Spleen (tissue), 11 donors: ENCODE measurements around the gene SPC24. TPM values are rescaled to one million over a fixed set of nuclear protein-coding genes. Genes with fewer than 3 reads are reported as not detected.
A peak's percentile ranks its signal among the peaks of the same experiment; 100 is the strongest.

Experiments
- DNase-seq: peaks from one replicate; pipeline ENCODE4 v3.0.0-alpha.2; 2020
- H3K27ac ChIP-seq, 8 donors: fragments of 200-600 bp; sonication (generic) in 7 of 8; 1 replicate in 4 of 8; 2 replicates in 4 of 8; pipeline versions ENCODE4 v1.5.0 to v1.8.0; 2016 to 2021; ENCODE audit warnings: inconsistent platforms in 4 of 8, mild to moderate bottlenecking in 4 of 8, moderate library complexity in 1 of 8
- H3K27me3 ChIP-seq, 7 donors: fragments of 200-600 bp; sonication (generic) in 6 of 7; replicated peaks in 1 of 7; 1 replicate in 4 of 7; 2 replicates in 3 of 7; pipeline versions ENCODE4 v1.5.0 to v1.8.0; 2016 to 2021; ENCODE audit warnings: inconsistent platforms in 3 of 7, mild to moderate bottlenecking in 1 of 7
- H3K36me3 ChIP-seq, 6 donors: fragments of 200-600 bp; sonication (generic) in 5 of 6; 1 replicate in 4 of 6; 2 replicates in 2 of 6; pipeline versions ENCODE4 v1.5.0 to v1.8.0; 2016 to 2021; ENCODE audit warnings: inconsistent platforms in 2 of 6
- H3K4me1 ChIP-seq, 6 donors: fragments of 200-600 bp; sonication (generic) in 5 of 6; 1 replicate in 3 of 6; 2 replicates in 3 of 6; pipeline versions ENCODE4 v1.5.0 to v1.8.0; 2016 to 2021; ENCODE audit warnings: inconsistent platforms in 3 of 6
- H3K4me3 ChIP-seq, 8 donors: fragments of 200-600 bp; sonication (generic) in 7 of 8; 1 replicate in 4 of 8; 2 replicates in 4 of 8; pipeline versions ENCODE4 v1.5.0 to v1.8.0; 2016 to 2021; ENCODE audit warnings: inconsistent platforms in 4 of 8, mild to moderate bottlenecking in 4 of 8, moderate library complexity in 2 of 8
- H3K9me3 ChIP-seq, 8 donors: fragments of 200-600 bp; sonication (generic) in 7 of 8; 1 replicate in 4 of 8; 2 replicates in 4 of 8; pipeline versions ENCODE4 v1.5.0 to v1.8.0; 2016 to 2021; ENCODE audit warnings: inconsistent platforms in 4 of 8
- CTCF ChIP-seq, 11 experiments: fragments of 200-600 bp in 7 of 11; fragments of 450-650 bp in 4 of 11; sonication (generic) in 4 of 11; IDR thresholded peaks in 8 of 11; conservative IDR thresholded peaks in 3 of 11; 1 replicate in 7 of 11; 2 replicates in 4 of 11; pipeline versions ENCODE4 v1.4.0 to v1.8.0; 2016 to 2021; ENCODE audit warnings: antibody characterized with exemption in 11 of 11, inconsistent platforms in 4 of 11, mild to moderate bottlenecking in 1 of 11
- POLR2AphosphoS5 ChIP-seq, 3 donors: sonication (generic); formaldehyde crosslinking; IDR thresholded peaks; one replicate each; pipeline ENCODE4 v1.5.1; 2017; ENCODE audit warnings: antibody characterized with exemption in 3 of 3
- WGBS, 5 donors: extraction: QIAGEN DNeasy Blood & Tissue Kit in 3 of 5; methylation state at CpG; one replicate each; pipeline versions ENCODE4 v1.1.5 to v1.1.7; 2013 to 2018; 5-methylcytosine and 5-hydroxymethylcytosine counted together
- intact Hi-C: fragments of 100-400 bp; cut with DNase I; formaldehyde crosslinking; loops from one replicate; pipeline ENCODE4 v1.15.0; 2023; ENCODE audit warnings: low total_unique reads
- microRNA-seq, 3 donors: library from miRNA; unstranded; fragments of <30 nt; microRNA quantifications; one replicate each; pipeline versions ENCODE4 to v1.1.0, GENCODE V29; 2019 to 2020
- polyA plus RNA-seq, 3 donors: library from polyadenylated mRNA; stranded (reverse); fragments of 200-250 nt; gene quantifications; one replicate each; pipeline ENCODE4 v1.2.1, GENCODE V29; 2013
- total RNA-seq, 7 donors: library from RNA; depleted of rRNA in 3 of 7; stranded (reverse); fragments of >200 nt in 3 of 7; fragmentation: NEBNext Ultra II Directional in 4 of 7; extraction: Animal tissue kit (Norgen Biotek cat#: 25700) in 4 of 7; gene quantifications; one replicate each; pipeline versions ENCODE4 v1.1.0 to v1.2.1, GENCODE V29; 2016 to 2021
- donor health status: healthy with polysubstance abuse.
- donor health status: DM: no; HTN: no; CAD: no; lungs with moderate emphysema.
- donor health status: DM: no; HTN: no; CAD: no.
- donor health status: Bipolar disorder and iron deficiency.
- donor health status: healthy.
- donor health status: DM: no; HTN: no; CAD: no.
- donor health status: DM: yes; HTN: yes; CAD: no.

The SPC24 gene
- total and polyA plus RNA-seq, 10 donors: 1.7 to 9.7 (median 3.7) TPM

- H3K27ac ChIP-seq: peak overlapping the region; percentile 76 to 99 (median 89)
- peaks cover 0 to 34% (median 10%) of the 10 kb centered on the region in 6 donors for H3K36me3 ChIP-seq
- H3K4me3 ChIP-seq: peak overlapping the region in 1 of 8 donors; percentile 27
- WGBS, 5 donors: 43 to 63% (median 46%) methylated on average over 10 of the region's 10 CpGs
- DNase-seq: no peak
- intact Hi-C loops: no loop called here
- peaks cover 0 to 9% (median 0%) of the 10 kb centered on the region in 7 donors for H3K27me3 ChIP-seq
- TF ChIP-seq POLR2AphosphoS5 (IDR thresholded peaks at IDR 0.05) (peak in 1 of 3 donors; percentile 64), CTCF (IDR thresholded peaks at IDR 0.05 in 8 of 11, conservative IDR thresholded peaks at IDR 0.05 in 3 of 11) (no peak)
- peaks cover 38 to 81% (median 64%) of the 10 kb centered on the region in 6 donors for H3K4me1 ChIP-seq
- peaks cover 0 to 21% (median 6%) of the 10 kb centered on the region in 8 donors for H3K9me3 ChIP-seq
Measured at GRCh38 chr19:11096210-11096841, 59.3 kb downstream of the SPC24 start.

Small RNAs within 50 kb of the gene (microRNA-seq; reads per million reads assigned to microRNA genes)
- gene MIR6886: 0 to 1.1 (median 0) reads per million in 3 donors

Other genes with a start within 250 kb of the SPC24 start
- 10 to 100 TPM; 24.1 to 42.3 (median 29.8) TPM for gene YIPF2, start 227.1 kb downstream of the SPC24 start, total RNA-seq
- 10 to 100 TPM; 12.5 to 28.6 (median 16.8) TPM for gene YIPF2, start 227.1 kb downstream of the SPC24 start, polyA plus RNA-seq
- gene TIMM29, start 227.0 kb downstream of the SPC24 start, total RNA-seq: 10 to 100 TPM; 18.0 to 24.3 (median 21.3) TPM
- gene TIMM29, start 227.0 kb downstream of the SPC24 start, polyA plus RNA-seq: 10 to 100 TPM in 2 of 3 donors, 1 to 10 TPM in 1; 6.8 to 15.1 (median 12.9) TPM
- gene SMARCA4, start 194.8 kb downstream of the SPC24 start, total RNA-seq: 10 to 100 TPM; 61.5 to 95.6 (median 67.0) TPM
- 10 to 100 TPM; 41.6 to 69.6 (median 58.4) TPM for gene SMARCA4, start 194.8 kb downstream of the SPC24 start, polyA plus RNA-seq
- 100 to 1,000 TPM in 1 of 7 donors, 10 to 100 TPM in 6; 17.9 to 117 (median 49.0) TPM for gene LDLR, start 66.3 kb downstream of the SPC24 start, total RNA-seq
- gene LDLR, start 66.3 kb downstream of the SPC24 start, polyA plus RNA-seq: 10 to 100 TPM in 1 of 3 donors, 1 to 10 TPM in 2; 7.0 to 15.7 (median 7.8) TPM
- 100 to 1,000 TPM in 4 of 7 donors, 10 to 100 TPM in 3; 47.7 to 144 (median 117) TPM for gene KANK2, start 41.8 kb upstream of the SPC24 start, total RNA-seq
- gene KANK2, start 41.8 kb upstream of the SPC24 start, polyA plus RNA-seq: 10 to 100 TPM; 16.3 to 34.9 (median 20.1) TPM
- gene ANGPTL8, start 83.8 kb upstream of the SPC24 start, total RNA-seq: not detected
- gene ANGPTL8, start 83.8 kb upstream of the SPC24 start, polyA plus RNA-seq: under 1 TPM in 1 of 3 donors, not detected in 2; 0.30 TPM
- 100 to 1,000 TPM in 1 of 7 donors, 10 to 100 TPM in 6; 26.2 to 105 (median 57.3) TPM for gene DOCK6, start 106.7 kb upstream of the SPC24 start, total RNA-seq
- 10 to 100 TPM; 12.5 to 45.8 (median 40.2) TPM for gene DOCK6, start 106.7 kb upstream of the SPC24 start, polyA plus RNA-seq
- not detected for gene TSPAN16, start 140.4 kb upstream of the SPC24 start, total RNA-seq
- gene TSPAN16, start 140.4 kb upstream of the SPC24 start, polyA plus RNA-seq: not detected
- gene RAB3D, start 183.9 kb upstream of the SPC24 start, total RNA-seq: 10 to 100 TPM; 26.7 to 51.3 (median 43.5) TPM
- gene RAB3D, start 183.9 kb upstream of the SPC24 start, polyA plus RNA-seq: 1 to 10 TPM; 2.5 to 6.4 (median 3.3) TPM
- 100 to 1,000 TPM in 3 of 7 donors, 10 to 100 TPM in 4; 44.1 to 143 (median 54.2) TPM for gene TMEM205, start 190.5 kb upstream of the SPC24 start, total RNA-seq
- gene TMEM205, start 190.5 kb upstream of the SPC24 start, polyA plus RNA-seq: 10 to 100 TPM; 65.8 to 82.0 (median 73.4) TPM
- gene CCDC159, start 190.7 kb upstream of the SPC24 start, total RNA-seq: 10 to 100 TPM; 40.1 to 57.5 (median 51.3) TPM
- 10 to 100 TPM; 34.7 to 83.7 (median 73.9) TPM for gene CCDC159, start 190.7 kb upstream of the SPC24 start, polyA plus RNA-seq
- 10 to 100 TPM; 19.0 to 41.0 (median 26.6) TPM for gene PLPPR2, start 199.7 kb upstream of the SPC24 start, total RNA-seq
- 10 to 100 TPM in 1 of 3 donors, 1 to 10 TPM in 2; 4.2 to 10.8 (median 8.5) TPM for gene PLPPR2, start 199.7 kb upstream of the SPC24 start, polyA plus RNA-seq
- gene SWSAP1, start 218.9 kb upstream of the SPC24 start, total RNA-seq: 1 to 10 TPM; 2.7 to 6.0 (median 4.0) TPM
- 1 to 10 TPM; 7.0 to 9.3 (median 8.3) TPM for gene SWSAP1, start 218.9 kb upstream of the SPC24 start, polyA plus RNA-seq
- 10 to 100 TPM; 15.0 to 24.0 (median 19.9) TPM for gene EPOR, start 228.5 kb upstream of the SPC24 start, total RNA-seq
- 1 to 10 TPM; 4.5 to 8.2 (median 5.6) TPM for gene EPOR, start 228.5 kb upstream of the SPC24 start, polyA plus RNA-seq